ENCODE data around the gene DYRK1B. TPM values are rescaled to one million over a fixed set of nuclear protein-coding genes. Genes with fewer than 3 reads are reported as not detected.
"Not testable (repeated sequence)": the region's sequence is repeated elsewhere in the genome, so short reads cannot be mapped to it uniquely, and the experiment has no call there.

The DYRK1B gene
- total RNA-seq, 1 donor from 2014 or later = 31.2 TPM

DNA sequence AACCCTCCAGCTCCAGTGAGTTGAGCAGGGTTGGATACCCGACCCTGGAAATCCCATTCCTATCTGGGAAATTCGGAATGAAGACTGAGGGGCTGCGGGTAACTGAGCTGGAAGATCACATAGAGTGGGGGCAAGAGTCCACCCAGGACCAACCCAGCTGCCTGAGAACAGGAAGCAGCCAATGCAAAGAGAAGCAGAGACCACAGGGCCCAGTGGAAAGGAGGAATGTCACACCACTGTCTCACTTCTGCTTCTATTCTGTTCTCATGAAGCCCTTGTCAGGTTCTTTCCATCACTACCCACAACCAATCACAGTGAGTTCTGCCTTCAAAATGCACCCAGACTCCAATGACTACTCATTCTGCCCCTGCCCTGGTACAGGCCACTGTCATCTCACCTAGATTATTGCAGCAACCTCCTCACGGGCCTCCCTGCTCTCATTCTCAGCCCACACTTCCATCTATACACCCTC lies 15.3 kb downstream of the DYRK1B start:
- DNase-seq (ENCODE audit: low spot score) = peak; percentile 43
- intact Hi-C loops (cut with DNase I) = no loop called here

- peak; percentile 43 for DNase-seq (ENCODE audit: low spot score)
- intact Hi-C loops (cut with DNase I) = no loop called here
Observed at GRCh38 chr19:39817888-39818561, 15.9 kb downstream of the DYRK1B start.

GRCh38 chr19:39816287-39817048 lies 17.5 kb downstream of the DYRK1B start:
- peak; percentile 14 for DNase-seq (ENCODE audit: low spot score)
- intact Hi-C loops (cut with DNase I) = no loop called here

DNA sequence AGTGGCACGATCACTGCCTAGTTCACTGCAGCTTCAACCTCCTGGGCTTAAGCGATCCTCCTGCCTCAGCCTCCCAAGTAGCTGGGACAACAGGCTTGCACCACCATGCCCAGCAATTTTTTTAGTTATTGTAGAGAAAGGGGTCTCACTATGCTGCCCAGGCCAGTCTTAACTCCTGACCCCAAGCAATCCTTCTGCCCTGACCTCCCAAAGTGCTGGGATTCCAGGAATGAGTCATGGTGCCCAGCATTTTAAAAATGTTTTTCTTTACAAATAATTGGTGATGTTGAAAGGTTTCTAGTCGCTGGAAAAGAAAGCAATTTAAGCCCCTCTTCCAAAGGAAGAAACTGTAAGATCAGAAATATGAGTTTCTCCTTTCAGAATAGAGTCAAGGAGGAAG lies 19.4 kb downstream of the DYRK1B start:
- intact Hi-C loops (cut with DNase I) = no loop called here
- peak; percentile 41 for DNase-seq (ENCODE audit: low spot score)

DNA sequence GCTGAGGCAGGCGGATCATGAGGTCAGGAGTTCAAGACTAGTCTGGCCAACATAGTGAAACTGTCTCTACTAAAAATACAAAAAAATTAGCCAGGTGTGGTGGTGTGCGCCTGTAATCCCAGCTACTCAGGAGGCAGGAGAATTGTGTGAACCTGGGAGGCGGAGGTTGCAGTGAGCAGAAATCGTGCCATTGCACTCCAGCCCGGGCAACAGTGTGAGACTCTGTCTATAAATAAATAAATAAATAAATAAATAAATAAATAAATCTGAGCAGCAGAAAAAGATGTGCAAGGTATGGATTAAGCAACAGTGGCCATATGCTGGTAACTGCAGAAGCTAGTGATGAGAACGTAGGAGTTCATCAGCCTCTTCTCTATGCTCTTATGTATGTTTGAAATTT lies 19.9 kb downstream of the DYRK1B start:
- DNase-seq (ENCODE audit: low spot score); intact Hi-C loops (cut with DNase I): not testable (repeated sequence)

- intact Hi-C loops (cut with DNase I) = no loop called here
- DNase-seq (ENCODE audit: low spot score) = no peak
Observed at GRCh38 chr19:39813264-39813993, 20.5 kb downstream of the DYRK1B start.

GRCh38 chr19:39811064-39811463 lies 22.9 kb downstream of the DYRK1B start:
- DNase-seq (ENCODE audit: low spot score) = no peak
- intact Hi-C loops (cut with DNase I) = no loop called here

DNA sequence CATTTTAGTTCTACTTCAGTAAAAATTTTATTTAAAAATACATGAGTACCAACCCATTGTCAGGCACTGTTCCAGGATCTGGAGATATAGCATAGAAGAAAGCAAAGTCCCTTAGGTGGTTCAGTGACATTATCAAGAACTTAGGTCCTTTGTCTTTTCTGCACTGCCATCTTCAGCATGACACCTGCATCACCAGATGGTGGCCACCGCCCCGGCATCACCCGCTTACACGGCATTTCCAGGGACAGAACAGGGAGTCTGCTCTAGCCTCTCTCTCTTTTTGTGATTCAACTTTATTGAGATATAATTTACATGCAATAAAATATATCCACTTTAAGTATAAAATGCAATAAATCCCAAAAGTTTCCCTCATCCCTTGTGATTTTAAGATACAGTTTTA lies 23.5 kb downstream of the DYRK1B start:
- intact Hi-C loops (cut with DNase I) = no loop called here

DNA sequence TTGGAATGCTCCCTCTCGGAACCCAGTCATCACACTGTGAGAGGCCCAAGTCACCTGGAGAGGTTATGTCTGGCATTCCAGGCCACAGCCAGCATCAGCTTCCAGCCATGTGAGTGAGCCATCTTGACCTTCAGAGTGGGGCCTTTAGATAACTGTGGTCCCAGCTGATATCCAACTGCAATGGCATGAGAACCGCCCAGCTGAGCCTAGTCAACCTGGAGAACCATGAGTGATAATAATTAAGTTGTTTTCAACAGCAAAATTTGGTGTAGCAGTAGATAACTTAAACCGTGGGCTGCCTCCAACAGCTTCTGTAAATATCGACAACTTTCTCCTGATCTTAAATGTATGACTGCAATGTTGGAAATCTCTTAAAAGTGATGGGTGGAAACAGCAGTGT lies 24.6 kb downstream of the DYRK1B start:
- DNase-seq (ENCODE audit: low spot score) = no peak
- intact Hi-C loops (cut with DNase I) = no loop called here

More for the DNA sequence above, 23.5 kb downstream of the DYRK1B start:
- DNase-seq (ENCODE audit: low spot score) = no peak

- intact Hi-C loops (cut with DNase I); DNase-seq (ENCODE audit: low spot score): not testable (repeated sequence)
Observed at GRCh38 chr19:39808688-39809087, 25.3 kb downstream of the DYRK1B start.

GRCh38 chr19:39807846-39808364 lies 26.1 kb downstream of the DYRK1B start:
- intact Hi-C loops (cut with DNase I) = no loop called here
- no peak for DNase-seq (ENCODE audit: low spot score)

- intact Hi-C loops (cut with DNase I) = no loop called here
- DNase-seq (ENCODE audit: low spot score) = no peak
Observed at GRCh38 chr19:39805104-39805503, 28.9 kb downstream of the DYRK1B start.

- intact Hi-C loops (cut with DNase I) = no loop called here
- DNase-seq (ENCODE audit: low spot score) = no peak
Observed at GRCh38 chr19:39802958-39803357, 31.0 kb downstream of the DYRK1B start.

- no peak for DNase-seq (ENCODE audit: low spot score)
- intact Hi-C loops (cut with DNase I) = loop anchor here (10.0 kb wide), 1 partner anchor 178 kb away; the partner anchor contains the start of gene PSMC4
Observed at GRCh38 chr19:39797083-39797482, 36.9 kb downstream of the DYRK1B start.

DNA sequence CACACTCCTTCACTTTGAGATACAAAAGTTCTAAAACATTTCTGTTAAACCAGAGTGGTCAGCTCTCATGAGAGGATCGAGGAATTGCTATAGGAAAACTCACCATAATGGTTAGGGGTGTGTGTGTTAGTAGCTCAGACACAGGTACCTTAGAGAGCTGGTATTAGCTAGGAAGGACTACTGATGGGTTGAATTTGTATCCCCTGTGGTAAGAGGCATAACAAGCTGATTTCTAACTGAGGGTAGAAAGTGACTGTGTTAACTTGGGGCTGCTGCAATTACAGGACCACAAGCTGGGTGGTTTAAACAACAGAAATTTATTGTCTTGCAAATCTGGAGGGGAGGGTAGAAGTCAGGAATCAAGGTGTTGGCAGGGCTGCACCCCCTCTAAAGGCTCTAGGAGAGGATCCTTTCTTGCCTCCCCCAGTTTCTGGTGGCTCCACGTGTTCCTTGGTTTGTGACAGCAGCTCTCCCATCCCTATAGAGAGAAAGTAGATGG lies 37.9 kb downstream of the DYRK1B start:
- DNase-seq (ENCODE audit: low spot score) = no peak
- intact Hi-C loops (cut with DNase I) = loop anchor here (10.0 kb wide), 1 partner anchor 179 kb away; the partner anchor contains the start of gene PSMC4

- DNase-seq (ENCODE audit: low spot score) = no peak
- intact Hi-C loops (cut with DNase I) = loop anchor here (10.0 kb wide), 1 partner anchor 180 kb away; the partner anchor contains the start of gene PSMC4
Observed at GRCh38 chr19:39795001-39795400, 39.0 kb downstream of the DYRK1B start.

- DNase-seq (ENCODE audit: low spot score) = peak; percentile 78
Observed at GRCh38 chr19:39792999-39793546, 40.9 kb downstream of the DYRK1B start.

DNA sequence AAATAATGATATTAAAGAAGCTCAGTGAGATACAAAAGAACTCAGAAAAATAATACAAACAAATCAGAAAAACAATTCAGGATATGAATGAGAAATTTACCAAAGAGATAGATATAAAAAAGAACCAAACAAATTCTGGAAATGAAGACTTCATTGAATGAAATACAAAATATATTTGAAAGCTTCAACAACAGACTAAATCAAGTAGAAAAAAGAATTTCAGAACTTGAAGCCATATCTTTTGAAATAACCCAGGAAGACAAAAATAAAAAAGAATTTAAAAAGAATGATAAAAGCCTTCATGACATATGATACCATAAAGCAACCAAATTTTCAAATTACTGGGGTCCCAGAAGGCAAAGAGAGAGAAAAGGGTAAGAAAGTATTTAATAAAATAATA lies 45.7 kb downstream of the DYRK1B start:
- intact Hi-C loops (cut with DNase I) = no loop called here
- no peak for DNase-seq (ENCODE audit: low spot score)

More at GRCh38 chr19:39792999-39793546, 40.9 kb downstream of the DYRK1B start:
- intact Hi-C loops (cut with DNase I) = loop anchor here (1.0 to 10.0 kb wide), 2 partner anchors 49 to 182 kb away; partner anchors contain the start of gene PSMC4

- intact Hi-C loops (cut with DNase I) = no loop called here
- DNase-seq (ENCODE audit: low spot score) = no peak
Observed at GRCh38 chr19:39780894-39781293, 53.1 kb downstream of the DYRK1B start.
